DMS114 treated with DMSO at 0.1 percent for 48 hours (cell line): Measurements from ENCODE around the gene GDF15.

Experiments used
- DNase-seq: peaks from one replicate; lab custom pipeline; 2025; ENCODE audit not compliant: unreplicated experiment; lab: John Stamatoyannopoulos, UW

GDF15 gene

DNA sequence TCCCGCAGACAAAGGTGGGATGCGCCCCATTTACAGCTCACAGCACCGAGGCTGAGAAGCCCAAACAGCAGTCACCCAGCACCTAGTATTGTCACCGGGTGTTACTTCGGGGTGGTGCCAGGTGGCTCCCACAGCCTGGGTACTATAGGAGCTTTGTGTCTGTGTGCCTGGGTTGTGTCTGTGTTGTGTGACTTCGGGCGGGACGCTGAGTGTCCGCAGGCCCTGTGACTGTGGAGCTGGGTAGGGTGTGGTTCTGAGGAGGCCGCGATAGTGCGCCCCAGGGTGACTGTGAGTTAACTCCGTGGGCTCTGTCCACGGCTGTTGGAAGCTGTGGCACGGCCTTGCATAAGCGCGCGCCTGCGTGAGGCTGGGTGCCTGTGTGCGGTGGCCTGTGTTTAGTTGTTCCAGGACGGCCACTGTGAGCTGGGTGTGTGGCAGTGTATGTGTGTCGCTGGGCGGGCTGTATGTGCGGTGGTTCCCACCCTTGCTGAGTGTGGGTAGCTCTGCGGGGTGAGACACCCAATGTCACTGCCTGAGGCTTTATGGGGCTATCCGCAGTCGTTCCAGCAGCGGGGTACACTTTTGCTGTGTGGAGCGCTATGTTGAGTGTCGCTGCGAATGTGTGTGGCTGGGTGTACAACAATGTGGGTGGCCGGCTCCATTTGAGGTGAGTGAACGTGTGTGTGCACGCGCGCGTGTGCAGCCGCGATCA, 32.7 kb downstream of the GDF15 start:
- no peak for DNase-seq

DNA sequence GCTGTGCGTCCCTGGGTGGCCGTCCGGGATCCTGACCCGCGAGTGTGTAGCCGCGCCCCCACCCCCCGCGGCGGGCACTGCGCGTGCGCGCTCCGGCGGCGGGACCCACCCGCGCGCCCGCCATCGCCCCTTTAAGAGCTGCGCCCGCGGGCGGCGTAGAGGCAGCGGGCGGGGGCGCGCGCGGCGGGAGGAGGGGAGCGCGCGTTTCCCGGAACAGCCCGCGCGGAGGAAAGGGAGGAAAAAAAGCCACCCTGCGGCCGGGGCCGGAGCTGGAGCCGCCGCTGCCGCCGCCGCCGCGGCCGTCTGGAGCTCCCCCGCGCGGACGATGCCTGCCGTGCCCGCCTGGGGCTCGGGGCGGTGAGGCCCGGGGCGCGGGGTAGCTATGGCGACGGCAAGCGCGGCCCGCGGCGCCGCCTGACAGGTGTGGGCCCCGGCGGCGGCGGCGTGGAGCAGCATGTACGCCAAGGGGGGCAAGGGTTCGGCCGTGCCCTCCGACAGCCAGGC, 33.3 kb downstream of the GDF15 start, which contains the start of gene SSBP4:
TSS of gene SSBP4 (plus strand) at position 204 of the 504 bp plus-strand sequence. CDS start at position 455, 251 bp downstream.
- peak; percentile 55 for DNase-seq

DNA sequence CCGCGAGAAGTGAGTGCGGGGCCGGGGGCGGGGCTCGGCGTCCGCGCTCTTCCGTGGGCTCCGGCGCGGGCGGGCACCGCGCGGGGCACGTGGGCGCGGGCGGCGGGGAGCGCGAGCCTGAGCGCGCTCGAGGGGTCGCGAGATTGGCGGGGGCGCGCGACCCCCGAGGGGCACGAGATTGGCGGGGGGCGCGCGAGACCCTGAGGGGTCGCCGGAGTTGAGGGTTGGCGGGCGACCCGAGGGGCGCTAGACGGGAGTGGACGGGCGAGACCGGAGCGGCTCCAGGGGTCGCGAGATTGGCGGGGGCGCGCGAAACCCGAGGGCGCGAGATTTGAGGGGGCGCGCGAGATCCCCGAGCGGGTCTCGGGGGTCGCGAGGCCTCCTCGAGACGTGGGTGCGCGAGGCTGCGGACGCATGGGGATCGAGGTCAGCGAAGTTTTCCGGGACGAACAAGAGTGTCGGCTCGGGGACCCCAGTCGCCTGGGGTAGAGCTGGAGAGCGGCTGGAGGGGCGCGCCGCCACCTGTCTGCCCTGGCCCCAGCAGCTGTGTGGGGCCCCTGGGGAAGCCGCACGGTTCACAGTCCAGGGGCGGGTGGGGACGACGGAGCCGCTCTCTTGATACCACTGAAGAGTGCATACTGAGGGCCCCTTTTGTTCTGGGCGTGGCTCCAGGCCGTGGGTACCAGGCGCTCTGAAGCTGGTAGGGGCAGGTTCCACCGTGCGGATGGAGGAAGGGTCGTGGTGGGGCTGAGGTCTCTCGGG, 33.9 kb downstream of the GDF15 start:
- no peak for DNase-seq

DNA sequence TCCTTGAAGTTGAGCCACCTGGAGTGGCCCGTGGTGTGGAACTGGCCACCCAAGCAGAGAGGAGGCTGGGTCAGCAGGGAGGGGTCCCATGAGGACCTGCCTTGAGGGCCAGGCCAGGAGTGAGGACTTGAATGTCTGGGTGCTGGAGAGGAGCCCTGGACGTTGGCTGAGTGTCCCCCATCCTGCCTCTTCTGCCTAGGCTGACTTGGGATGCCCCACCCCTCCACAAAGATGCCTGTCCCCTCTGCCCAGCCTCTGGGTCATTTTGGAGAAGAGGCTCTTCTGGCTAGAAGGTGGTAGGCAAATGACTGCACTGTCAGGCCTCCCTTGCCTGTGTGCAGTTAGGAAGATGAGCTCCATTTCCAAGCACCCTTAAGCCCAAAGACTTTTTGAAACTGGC, 35.0 kb downstream of the GDF15 start:
- DNase-seq: no peak

DNA sequence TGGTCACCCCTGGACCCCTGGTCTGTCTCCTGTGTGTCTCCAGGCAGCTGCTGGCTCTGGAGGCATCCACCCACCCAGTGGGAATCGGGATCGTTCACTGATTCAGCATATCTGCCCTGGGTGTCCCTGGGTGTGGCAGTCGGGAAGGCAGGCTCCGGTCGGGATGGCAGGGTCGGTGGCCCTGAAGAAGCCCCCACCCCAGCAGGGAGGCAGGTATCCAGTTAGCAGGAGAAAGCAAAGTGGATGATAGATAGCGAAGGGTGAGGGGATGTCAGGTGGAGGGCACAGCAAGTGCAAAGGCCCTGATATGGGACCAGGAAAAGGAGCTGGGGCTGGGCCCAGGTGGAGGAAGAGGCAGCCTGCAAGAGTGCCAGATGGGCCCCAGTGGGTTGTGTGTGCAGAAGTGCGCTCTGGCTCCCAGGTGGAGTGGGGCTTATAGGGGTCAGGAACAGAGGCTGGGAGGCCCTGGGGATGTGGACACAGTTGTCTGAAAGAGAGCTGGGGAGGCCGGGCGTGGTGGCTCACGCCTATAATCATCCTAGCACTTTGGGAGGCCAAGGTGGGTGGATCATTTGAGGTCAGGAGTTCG, 35.5 kb downstream of the GDF15 start:
- no peak for DNase-seq

DNA sequence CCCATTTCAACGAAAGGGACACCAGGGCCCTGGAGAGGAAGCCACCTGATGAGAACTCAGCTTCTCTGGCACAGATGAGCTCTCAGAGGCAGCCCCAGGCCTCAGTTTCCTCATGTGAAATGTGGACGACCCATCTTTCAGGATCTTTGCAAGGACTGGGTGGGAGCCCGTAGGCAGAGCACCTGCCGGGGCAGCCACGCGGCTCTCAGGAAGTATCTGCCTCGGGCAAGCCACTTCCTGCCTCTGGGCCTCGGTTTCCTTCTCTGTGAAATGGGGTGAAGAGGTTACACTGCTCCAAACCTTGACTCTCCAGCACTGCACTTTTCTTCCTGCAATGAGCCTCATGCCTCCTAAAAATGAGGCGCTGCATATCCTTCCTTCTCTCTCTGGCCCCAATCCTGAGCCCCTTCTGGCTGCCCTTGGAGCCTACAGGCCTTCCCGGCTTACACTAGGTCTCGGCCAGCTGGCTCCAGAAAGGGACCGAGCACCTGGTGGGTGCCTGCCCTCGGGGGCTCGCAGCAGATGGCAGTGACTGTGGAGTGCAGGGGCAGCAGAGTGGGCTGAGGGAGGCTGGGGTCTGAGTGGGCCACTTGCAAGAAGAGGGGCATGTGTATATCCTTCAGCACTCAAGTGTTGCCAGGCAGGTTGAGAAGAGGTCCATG, 36.7 kb downstream of the GDF15 start:
- DNase-seq: no peak

DNA sequence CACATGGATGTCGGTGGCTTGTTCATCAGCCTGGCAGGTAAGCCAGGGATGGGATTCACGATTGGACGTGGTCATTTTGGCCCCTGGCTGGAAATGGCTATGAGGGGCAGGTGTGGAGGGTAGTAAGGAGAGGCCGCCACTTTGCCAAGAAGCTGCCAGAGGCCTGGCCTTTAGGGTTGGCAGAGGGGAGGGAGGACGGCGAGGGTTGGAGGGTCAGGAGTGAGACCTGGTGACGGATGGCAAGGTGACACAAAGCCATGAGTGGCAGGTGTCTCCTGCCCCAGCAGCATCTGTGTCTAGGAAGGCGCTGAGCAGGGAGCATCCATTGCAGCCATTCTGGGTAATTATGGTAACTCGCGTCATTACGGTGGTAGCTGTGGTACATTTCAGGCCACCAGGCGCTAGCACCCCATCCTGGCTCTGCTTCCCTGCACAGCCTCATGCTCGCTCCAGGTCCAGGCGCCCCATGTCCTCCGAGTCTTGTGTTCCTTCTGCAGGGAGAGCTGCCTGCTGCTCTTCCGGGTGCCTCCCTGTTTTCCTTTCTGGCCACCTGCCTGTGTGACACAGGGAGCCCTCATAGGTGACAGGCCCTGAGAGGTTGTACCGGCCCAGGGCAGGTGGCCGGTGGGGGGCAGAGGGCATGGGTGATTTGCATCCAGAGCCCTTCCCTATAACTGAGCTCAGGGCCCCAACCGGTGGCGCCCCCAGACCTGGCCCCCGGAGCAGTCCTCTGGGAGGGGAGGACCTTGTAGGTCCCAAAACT, 37.5 kb downstream of the GDF15 start:
- DNase-seq: no peak

DNA sequence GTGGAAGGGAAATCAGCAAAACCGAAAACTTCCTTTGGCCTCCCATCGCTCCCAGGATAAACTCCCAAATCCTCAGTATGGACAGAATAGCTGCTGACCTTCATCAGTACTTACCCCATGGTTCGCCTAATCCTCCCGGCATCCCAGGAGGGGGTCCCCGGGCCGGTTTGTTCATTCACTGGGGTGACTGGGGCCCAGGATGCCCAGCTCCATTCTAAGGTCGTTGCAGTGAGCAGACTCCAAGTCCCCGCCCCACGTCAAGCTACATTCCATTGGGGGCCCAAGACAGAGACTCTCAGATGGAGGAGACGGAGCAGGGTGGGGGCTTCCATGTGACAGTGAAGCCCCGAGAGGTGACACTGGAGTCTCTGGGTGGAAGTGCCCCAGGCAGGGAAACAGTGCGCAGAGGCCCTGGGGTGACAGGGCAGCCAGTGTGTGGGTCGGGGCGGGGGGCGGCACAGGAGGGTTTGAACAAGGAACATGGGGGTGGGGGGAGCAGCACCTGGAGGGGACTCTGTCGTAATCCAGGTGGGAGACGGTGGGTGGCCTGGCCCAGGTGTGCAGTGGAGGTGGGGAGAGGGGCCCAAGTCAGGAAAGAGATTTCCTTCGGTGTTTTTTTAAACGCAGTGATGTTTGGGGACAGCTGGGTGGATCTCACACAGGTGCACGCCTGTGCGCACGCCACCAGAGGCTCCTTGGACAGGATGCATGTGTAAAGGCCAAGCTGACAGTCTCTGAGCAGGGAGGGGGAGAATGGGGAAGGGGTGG, 38.3 kb downstream of the GDF15 start:
- DNase-seq: no peak

DNA sequence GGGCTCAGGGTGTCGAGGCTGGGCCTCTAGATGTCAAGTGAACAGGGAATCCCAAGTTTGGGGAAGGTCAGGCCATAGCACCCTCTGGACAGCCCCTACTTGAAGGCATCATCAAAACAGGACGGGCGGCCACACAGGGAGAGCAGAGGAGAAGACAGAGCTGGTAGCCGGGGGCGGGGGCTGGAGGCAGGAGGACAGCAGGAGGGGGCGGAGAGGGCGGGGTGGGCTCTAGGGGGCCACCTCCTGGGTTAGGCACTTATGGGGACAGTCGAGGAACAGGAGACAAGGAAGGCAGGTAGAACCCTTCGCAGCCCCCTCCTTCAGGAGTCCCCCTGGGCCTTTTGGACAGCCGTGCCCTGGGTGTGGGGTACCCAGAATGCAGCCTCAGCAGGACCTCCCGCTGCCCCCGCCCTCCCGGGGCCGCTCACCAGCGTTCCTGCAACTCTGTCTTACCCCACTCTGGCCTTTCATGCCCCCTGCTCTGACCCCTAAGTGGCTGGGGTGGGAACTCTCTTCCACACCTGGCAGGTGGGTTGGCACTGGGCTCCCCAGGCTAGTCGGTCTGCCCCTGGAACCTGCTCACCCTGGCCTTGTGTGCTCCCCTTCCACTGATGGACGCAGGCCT, 39.0 kb downstream of the GDF15 start:
- DNase-seq: no peak

DNA sequence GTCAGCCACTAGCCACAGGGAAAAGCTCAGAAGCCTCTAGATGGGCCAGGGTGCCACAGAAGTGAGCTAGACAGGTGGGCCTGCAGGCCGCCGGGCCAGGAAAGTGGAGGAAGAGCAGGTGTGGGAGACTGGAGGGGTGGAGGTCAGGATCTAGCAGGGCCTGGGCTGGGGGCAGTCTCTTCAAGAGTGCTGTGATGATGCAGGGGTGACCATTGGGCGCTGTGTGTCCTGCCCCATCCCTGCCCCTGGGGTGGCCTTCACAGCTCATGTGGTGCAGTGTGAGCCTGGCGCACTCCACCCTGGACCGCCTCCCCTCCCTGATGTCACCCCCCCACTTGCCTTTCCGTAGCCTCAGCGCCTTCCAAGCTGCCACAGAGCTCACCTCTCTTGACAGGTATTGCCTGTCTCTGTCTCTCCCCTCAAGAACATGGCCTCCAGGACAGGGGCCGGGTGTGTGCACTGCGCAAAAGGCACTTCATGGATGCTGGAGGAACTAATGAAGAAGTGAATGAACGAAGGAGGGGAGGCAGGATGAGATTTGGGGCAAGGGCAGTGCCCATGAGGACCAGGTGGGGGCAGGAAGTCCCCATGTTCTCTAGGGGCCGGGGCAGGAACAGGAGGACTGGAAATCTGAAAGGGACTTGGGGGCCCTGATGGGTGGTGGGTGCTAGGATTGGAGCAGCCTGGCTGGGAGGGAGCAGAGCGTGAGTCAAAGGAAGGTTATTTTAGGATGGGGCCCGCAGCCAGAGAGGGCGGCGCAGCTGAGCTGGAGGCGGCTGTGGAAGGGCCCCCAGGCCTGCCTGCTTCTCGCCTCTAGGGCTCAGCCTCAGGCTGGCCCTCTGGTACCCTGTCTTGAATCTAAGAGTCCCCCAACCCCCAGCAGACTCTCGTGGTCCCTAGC, 39.8 kb downstream of the GDF15 start:
- no peak for DNase-seq

DNA sequence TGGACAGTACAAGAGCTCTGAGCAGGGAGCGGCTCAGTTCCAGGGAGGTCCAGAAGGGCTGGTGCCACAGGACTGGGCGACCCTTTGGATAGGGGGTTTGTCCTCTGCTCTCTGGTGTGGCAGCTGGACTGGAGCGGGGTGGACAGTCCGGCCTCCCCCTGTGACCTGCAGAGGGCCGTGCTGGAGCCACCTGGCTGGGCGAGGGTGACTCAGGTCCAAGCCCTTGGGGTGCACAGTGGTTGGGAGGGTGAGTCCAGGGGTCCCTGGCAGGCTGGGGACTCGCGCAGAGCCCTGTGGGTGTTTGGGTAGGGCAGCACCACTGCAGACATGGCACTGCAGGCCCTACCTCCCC, 40.4 kb downstream of the GDF15 start:
- DNase-seq: no peak

DNA sequence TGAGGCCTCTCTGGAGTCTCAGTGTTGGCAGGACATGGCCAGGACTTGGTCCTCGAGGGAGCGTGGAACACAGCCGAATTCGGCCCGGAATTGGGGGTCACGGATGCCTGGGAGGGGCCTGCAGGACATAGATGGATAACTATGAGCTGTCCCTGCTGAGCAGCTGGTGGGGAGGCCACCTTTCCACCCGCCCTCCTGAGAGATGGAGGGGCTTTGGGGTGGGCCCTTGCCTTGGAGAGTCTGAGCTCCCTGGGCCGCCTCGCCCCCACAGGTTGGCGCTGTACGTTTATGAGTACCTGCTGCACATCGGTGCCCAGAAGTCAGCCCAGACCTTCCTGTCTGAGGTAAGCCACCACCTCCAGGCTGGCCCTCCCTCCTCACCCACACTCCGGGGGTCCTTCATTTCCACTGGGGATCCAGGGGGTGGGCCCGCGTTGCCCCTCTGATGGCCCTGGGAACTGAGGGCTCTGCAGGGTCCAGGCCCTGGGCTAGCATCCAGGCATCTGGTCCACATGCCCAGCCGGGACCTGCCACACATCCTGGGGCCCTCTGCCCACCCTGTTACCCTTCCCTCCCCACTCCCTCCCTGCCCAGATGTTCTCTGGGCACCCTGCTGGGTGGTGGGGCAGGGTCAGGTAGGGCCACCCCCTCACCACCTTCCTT, 41.3 kb downstream of the GDF15 start:
- no peak for DNase-seq

DNA sequence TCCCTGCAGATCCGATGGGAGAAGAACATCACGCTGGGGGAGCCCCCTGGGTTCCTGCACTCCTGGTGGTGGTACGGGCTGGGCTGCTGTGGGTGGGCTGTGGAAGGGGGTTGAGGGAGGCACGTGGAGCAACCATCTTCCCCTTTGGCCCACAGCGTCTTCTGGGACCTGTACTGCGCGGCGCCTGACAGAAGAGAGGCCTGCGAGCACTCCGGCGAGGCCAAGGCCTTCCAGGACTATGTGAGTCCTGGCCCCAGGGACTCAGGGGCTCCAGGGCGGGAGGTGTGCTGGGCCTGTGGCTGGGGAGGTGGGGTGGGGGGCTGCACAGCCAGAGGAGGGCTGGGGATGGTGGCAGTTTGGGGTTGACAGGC, 41.8 kb downstream of the GDF15 start:
- DNase-seq: no peak

DNA sequence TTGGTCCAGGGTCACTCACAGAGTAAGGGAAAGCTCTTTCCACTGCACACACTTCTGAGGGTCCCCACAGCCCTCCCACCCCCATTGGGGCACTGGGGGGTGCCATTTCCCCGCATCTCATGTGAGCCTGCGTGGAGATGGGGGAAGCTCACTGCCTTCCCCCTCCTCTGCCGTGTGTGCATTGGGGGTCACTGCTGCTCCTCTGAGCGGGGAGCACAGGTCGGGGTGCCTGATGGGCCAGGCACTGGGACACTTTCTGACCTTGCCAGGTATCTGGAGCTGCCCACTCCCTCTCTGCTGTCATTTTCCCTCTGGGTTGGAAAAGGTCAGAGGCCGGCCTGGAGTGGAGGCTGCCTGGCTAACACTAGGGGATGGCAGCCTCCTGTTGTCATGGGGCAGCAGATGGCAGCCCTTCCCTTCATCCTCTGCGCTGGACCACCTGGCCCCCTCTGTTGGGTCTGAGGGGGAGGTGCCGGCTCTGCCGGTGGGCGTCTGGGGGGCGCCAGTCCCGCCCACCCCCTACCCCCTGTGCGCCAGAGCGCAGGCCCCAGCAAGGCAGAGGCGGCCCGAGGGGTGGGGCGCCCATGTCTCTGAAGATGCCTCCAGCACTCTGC, 42.3 kb downstream of the GDF15 start:
- no peak for DNase-seq

DNA sequence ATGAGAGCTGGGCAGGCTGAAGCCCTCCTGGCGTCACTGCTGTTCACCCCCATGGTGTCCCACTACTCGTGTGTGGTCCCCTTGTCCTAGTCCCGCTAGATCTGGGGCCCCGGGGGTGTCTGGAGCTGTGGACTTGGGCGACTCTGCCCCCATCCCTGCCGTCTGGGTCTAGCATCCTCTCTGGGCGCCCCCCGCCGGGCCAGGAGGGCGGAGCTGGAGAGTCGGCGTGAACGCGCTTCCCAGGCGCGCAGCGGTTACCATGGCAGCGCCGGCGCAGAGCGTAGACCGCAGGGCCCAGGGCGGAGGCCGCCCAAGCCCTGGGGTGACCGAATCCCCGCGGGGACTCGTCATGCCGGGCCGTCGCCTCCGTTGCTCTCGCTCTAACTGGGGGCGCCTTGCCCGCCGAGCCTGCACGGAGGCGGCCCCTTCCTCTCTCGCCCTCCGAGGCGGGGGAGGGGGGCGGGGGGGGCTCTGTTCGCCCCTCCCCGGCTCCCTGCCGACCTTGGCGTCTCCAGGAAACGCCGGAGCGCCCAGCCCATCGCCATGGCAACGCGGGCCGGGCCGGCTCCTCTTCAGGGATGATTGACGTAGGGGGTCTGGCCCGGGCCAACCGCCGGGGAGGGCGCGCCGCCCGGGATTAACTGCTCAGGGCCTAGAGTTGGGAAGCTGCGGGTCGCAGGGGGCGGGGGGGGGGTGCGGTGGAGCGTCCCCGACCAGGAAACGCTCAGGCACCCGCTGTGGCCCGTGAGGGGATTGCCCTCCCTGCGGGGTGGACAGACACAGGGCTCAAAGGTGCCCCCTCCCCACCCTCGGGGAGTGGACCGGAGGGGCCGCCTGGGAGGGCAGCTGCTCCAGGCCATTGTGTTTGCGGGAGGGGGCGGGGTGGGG, 43.1 kb downstream of the GDF15 start:
- peak; percentile 72 for DNase-seq

DNA sequence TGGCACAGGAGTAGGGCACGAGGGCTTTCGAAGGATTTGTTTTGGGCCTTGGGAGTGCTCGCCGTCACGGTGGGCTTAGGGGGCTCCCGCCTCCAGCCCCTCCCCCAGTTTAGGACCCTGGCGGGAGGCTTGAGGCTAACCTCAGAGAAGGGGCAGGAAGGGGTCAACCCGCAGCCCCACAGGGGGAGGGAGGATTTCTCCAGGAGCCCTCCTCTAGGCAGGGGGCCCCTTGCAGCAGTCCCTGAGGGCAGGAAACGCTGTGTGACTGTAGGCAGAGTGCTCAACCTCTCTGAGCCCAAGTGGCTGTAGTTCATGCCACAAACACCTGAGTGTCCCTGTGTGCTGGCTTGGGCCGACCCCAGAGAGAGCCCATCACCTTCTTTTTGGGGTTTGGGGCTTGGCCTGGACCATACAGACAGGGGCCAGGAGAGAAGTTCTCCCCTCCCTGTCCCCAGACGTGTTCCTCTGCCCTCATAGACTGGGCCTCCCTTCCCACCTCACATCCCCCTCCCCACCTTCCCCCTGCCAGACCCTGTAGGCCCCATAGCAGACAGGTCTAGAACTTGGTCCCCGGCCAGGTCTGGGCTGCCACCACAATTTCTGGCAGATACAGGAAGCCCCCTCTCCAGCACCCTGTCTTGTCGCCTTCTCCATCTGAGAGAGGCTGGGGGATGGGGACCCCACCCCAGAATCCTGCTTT, 43.9 kb downstream of the GDF15 start:
- no peak for DNase-seq
